Spleen (tissue), 7 donors: ENCODE results near the gene CDHR2.

ENCODE experiments used
- POLR2A ChIP-seq, 3 donors: fragments of 450-650 bp; IDR thresholded peaks; one replicate each; pipeline ENCODE4 v1.5.1; 2017; ENCODE audit warnings: antibody characterized with exemption in 3 of 3, mild to moderate bottlenecking in 1 of 3
- POLR2AphosphoS5 ChIP-seq, 3 donors: sonication (generic); formaldehyde crosslinking; IDR thresholded peaks; one replicate each; pipeline ENCODE4 v1.5.1; 2017; ENCODE audit warnings: antibody characterized with exemption in 3 of 3
- TF ChIP-seq, protein P1 (sequence below), 11 experiments: fragments of 200-600 bp in 7 of 11; fragments of 450-650 bp in 4 of 11; sonication (generic) in 4 of 11; IDR thresholded peaks in 8 of 11; conservative IDR thresholded peaks in 3 of 11; 1 replicate in 7 of 11; 2 replicates in 4 of 11; pipeline versions ENCODE4 v1.4.0 to v1.8.0; 2016 to 2021; ENCODE audit warnings: antibody characterized with exemption in 11 of 11, inconsistent platforms in 4 of 11, mild to moderate bottlenecking in 1 of 11
- donor health status: DM: no; HTN: no; CAD: no; lungs with moderate emphysema.
- donor health status: DM: no; HTN: no; CAD: no.
- donor health status: DM: no; HTN: no; CAD: no.

DNA sequence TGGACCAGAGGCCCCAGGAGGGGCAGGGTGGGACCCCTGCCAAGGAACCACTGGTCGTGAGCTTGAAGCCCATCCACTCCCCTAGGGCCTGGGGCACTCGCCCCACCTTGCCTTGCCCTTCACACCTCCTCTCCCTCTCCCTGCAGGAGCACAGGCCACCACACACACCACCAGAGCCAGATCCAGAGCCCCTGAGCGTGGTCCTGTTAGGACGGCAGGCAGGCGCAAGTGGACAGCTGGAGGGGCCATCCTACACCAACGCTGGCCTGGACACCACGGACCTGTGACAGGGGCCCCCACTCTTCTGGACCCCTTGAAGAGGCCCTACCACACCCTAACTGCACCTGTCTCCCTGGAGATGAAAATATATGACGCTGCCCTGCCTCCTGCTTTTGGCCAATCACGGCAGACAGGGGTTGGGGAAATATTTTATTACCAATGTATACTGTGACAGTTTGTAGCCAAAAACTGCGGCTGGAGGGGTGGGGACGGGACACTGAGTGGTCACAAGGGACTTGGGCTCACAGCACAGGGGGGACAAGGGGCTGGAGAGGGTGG lies 46.3 kb downstream of the CDHR2 start:
- TF ChIP-seq, protein P1, sequence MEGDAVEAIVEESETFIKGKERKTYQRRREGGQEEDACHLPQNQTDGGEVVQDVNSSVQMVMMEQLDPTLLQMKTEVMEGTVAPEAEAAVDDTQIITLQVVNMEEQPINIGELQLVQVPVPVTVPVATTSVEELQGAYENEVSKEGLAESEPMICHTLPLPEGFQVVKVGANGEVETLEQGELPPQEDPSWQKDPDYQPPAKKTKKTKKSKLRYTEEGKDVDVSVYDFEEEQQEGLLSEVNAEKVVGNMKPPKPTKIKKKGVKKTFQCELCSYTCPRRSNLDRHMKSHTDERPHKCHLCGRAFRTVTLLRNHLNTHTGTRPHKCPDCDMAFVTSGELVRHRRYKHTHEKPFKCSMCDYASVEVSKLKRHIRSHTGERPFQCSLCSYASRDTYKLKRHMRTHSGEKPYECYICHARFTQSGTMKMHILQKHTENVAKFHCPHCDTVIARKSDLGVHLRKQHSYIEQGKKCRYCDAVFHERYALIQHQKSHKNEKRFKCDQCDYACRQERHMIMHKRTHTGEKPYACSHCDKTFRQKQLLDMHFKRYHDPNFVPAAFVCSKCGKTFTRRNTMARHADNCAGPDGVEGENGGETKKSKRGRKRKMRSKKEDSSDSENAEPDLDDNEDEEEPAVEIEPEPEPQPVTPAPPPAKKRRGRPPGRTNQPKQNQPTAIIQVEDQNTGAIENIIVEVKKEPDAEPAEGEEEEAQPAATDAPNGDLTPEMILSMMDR (IDR thresholded peaks at IDR 0.05 in 8 of 11, conservative IDR thresholded peaks at IDR 0.05 in 3 of 11): no peak
- TF ChIP-seq POLR2A (IDR thresholded peaks at IDR 0.05): no peak
- TF ChIP-seq POLR2AphosphoS5 (IDR thresholded peaks at IDR 0.05): no peak
